BE2C (cell line): ENCODE measurements around the gene C20orf144.

Experiments used
- DNase-seq: peaks from one replicate; pipeline ENCODE4 v3.0.0-alpha.2; 2020
- H3K27me3 ChIP-seq: fragments of 250-450 bp; sonication (Bioruptor Pico); 2 replicates; pipeline ENCODE4 v1.5.1; 2020; ENCODE audit warnings: mild to moderate bottlenecking
- H3K36me3 ChIP-seq: fragments of 250-450 bp; sonication (Bioruptor Pico); 2 replicates; pipeline ENCODE4 v1.5.1; 2020; ENCODE audit warnings: mild to moderate bottlenecking
- H3K4me1 ChIP-seq: fragments of 250-450 bp; sonication (Bioruptor Pico); 2 replicates; pipeline ENCODE4 v1.5.1; 2020
- H3K4me3 ChIP-seq: 2 replicates; pipeline ENCODE4 v1.5.1; 2011; ENCODE audit warnings: low read depth, low read length
- H3K9me3 ChIP-seq: fragments of 250-450 bp; sonication (Bioruptor Pico); 2 replicates; pipeline ENCODE4 v1.5.1; 2020
- TF ChIP-seq, protein P1 (sequence below): IDR thresholded peaks from 2 replicates; pipeline ENCODE4 v1.5.1; 2012; ENCODE audit warnings: mild to moderate bottlenecking, low read depth, low read length

Gene C20orf144

DNA sequence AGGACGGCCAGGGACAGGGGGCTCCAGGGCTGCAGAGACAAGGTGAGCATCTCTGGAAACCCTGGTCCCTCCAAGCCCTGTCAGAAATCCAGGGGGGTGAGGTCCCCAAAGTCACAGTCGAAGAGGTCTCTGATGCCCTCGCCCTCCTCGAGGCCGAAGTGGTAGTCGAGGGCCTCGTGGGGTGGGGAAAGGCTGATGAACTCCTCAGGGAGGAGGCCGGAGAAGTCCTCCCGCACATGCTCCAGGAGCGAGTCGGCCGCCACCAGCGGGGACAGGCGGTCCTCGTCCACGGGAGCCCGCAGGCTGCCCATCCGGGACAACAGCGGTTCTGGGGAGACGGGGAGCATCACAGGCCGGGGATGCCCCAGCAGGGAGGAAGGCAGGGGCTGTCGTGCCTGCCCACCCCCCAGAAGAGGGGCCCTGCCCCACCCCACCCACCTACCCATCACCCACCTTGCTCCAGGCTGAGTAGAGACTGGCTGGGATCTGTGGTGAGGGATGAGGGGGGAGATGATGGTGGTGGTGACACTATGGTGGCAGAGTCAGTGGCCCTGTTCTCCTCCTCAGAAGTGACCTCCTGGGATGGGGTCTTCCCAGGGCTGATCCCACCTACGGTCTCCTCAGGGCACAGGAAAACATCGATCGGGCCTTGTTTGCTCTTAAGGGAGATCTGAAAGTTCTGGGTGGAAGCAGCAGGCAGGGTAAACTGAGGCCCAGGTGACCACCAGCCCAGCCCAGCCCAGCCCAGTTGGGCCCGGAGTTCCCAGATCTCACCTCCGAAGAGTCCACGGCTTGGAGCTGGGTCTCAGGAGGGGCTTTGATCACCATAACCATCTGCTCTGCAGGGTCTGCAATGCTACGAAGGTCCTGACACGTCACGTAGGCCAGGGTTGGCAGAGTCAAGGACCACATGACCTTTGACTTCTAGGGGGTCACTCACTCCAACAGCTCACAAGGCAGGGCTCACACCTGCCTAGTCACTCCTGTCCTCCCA, 14.8 kb downstream of the C20orf144 start:
- Histone ChIP-seq H3K36me3 (peaks cover 58% of the 10 kb centered on the region), H3K27me3 (no peaks in the 10 kb centered on the region), H3K4me1 (peaks cover 27% of the 10 kb centered on the region), H3K4me3 (no peak overlapping the region), H3K9me3 (no peaks in the 10 kb centered on the region)
- DNase-seq, result no peak
- TF ChIP-seq, protein P1, sequence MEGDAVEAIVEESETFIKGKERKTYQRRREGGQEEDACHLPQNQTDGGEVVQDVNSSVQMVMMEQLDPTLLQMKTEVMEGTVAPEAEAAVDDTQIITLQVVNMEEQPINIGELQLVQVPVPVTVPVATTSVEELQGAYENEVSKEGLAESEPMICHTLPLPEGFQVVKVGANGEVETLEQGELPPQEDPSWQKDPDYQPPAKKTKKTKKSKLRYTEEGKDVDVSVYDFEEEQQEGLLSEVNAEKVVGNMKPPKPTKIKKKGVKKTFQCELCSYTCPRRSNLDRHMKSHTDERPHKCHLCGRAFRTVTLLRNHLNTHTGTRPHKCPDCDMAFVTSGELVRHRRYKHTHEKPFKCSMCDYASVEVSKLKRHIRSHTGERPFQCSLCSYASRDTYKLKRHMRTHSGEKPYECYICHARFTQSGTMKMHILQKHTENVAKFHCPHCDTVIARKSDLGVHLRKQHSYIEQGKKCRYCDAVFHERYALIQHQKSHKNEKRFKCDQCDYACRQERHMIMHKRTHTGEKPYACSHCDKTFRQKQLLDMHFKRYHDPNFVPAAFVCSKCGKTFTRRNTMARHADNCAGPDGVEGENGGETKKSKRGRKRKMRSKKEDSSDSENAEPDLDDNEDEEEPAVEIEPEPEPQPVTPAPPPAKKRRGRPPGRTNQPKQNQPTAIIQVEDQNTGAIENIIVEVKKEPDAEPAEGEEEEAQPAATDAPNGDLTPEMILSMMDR, result no peak

DNA sequence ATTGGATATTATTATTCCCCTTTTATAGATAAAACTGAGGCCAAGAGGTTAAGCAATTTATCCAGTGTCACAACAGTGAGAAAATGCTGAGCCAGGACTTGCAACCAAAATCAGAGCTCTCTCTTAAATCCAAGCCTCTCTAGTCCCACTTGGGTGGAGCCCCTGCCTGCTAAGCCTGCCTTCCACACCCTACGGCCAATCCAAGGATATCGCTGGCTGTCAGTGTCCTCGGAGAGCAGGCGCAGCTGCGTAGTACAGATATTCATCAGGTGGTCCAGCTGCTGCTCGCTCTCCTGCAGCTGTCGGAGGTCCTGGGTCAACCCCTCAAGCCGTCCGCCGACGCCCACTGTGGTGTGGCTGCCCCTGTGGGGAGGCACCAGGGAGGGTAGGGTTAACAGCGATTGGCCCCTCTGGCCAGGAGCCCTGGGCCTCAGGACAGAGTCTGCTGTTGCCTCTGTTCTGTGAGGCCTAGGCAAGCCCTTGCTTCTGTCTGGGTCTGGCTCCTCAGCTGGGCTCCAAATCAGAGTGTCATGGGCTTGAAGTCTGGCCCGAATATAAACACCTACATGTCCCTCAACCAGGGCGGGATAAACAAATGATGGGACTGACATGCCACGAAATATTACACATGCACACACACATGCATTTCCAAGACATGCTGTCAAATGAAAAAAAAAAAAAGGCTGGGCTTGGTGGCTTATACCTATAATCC, 16.0 kb downstream of the C20orf144 start:
- TF ChIP-seq, protein P1, result no peak
- Histone ChIP-seq H3K4me3 (no peak overlapping the region), H3K36me3 (peaks cover 65% of the 10 kb centered on the region), H3K9me3 (no peaks in the 10 kb centered on the region), H3K4me1 (peaks cover 27% of the 10 kb centered on the region), H3K27me3 (no peaks in the 10 kb centered on the region)
- DNase-seq, result peak; percentile 71

- H3K4me1 ChIP-seq, result peaks cover 32% of the 10 kb centered on the region
- TF ChIP-seq, protein P1, result no peak
- no peaks in the 10 kb centered on the region for H3K27me3 ChIP-seq
- peaks cover 74% of the 10 kb centered on the region for H3K36me3 ChIP-seq
- no peaks in the 10 kb centered on the region for H3K9me3 ChIP-seq
- DNase-seq, result no peak
- no peak overlapping the region for H3K4me3 ChIP-seq
Measured at GRCh38 chr20:33679758-33680485, 17.8 kb downstream of the C20orf144 start.

DNA sequence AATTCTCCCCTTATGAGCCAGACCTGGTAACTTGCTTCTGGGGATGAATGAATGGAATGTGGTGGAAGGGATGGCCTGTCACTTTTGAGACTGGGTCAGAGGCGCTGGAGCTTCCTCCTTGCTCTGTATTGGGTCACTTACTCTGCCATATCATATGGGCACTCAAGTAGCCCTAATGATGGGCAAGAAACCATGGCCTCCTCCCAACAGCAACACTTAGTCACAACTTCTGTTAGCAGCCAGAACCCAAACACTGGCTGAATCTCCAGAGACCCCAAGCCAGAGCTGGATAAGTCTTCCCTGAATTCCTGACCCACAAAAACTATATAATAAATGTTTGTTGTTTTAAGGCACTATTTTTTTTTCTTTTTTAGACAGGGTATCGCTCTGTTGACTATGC, 18.6 kb downstream of the C20orf144 start:
- Histone ChIP-seq H3K4me3 (no peak overlapping the region), H3K27me3 (no peaks in the 10 kb centered on the region), H3K36me3 (peaks cover 74% of the 10 kb centered on the region), H3K9me3 (no peaks in the 10 kb centered on the region), H3K4me1 (peaks cover 27% of the 10 kb centered on the region)
- DNase-seq, result no peak
- TF ChIP-seq, protein P1, result no peak

DNA sequence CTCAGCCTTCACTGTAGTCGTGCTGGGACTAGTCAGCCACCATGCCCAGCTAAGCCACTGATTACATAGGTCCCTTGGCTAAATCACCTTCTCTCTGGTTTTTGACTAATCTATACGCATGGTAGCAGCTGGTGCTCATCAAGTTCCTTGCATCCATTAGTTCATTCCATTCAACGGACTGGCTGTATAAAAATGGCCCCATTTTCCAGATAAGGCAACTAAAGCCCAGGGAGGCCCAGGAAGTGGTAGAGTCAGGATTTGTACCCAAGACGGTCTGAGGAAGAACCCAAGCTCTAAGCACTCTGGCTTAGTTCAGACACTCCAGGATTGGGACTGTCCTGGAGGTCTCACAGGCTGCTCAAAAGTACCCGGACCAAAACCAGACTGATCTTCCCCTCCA, 19.2 kb downstream of the C20orf144 start:
- TF ChIP-seq, protein P1, result no peak
- Histone ChIP-seq H3K36me3 (peaks cover 69% of the 10 kb centered on the region), H3K4me1 (peaks cover 27% of the 10 kb centered on the region), H3K9me3 (no peaks in the 10 kb centered on the region), H3K27me3 (no peaks in the 10 kb centered on the region), H3K4me3 (no peak overlapping the region)
- DNase-seq, result no peak
